GM19455 (cell line): ENCODE data around the gene SLC35G6.
A peak's percentile ranks its signal among the peaks of the same experiment; 100 is the strongest.
"Not testable (repeated sequence)": the region's sequence is repeated elsewhere in the genome, so short reads cannot be mapped to it uniquely, and the experiment has no call there.

Source experiments
- ATAC-seq: cut with Tn5 transposase; IDR thresholded peaks from one replicate; pipeline ENCODE4 v1.9.1; 2021; ENCODE audit not compliant: unreplicated experiment

The SLC35G6 gene

GRCh38 chr17:7478276-7479212 lies 2.7 kb upstream of the SLC35G6 start:
- no peak for ATAC-seq

GRCh38 chr17:7479213-7480088 lies 1.8 kb upstream of the SLC35G6 start, which contains the start of gene ZBTB4:
Gene ZBTB4, minus strand, starts transcription at chr17:7479631. Its CDS starts 12,830 bp downstream, at chr17:7466801.
- ATAC-seq: no peak

GRCh38 chr17:7480089-7480384 lies 1.2 kb upstream of the SLC35G6 start:
- ATAC-seq: no peak

- not testable (repeated sequence) for ATAC-seq
Observed at GRCh38 chr17:7481842-7482741, 846 bp downstream of the SLC35G6 start.

- not testable (repeated sequence) for ATAC-seq
Observed at GRCh38 chr17:7482742-7483088, 1.5 kb downstream of the SLC35G6 start.

- peak; percentile 31 for ATAC-seq
Observed at GRCh38 chr17:7483255-7484066, 2.2 kb downstream of the SLC35G6 start.

GRCh38 chr17:7484067-7484918 lies 3.0 kb downstream of the SLC35G6 start, which contains the start of gene POLR2A:
Gene POLR2A, plus strand, starts transcription at chr17:7484366.
- ATAC-seq: peak; percentile 56

GRCh38 chr17:7484919-7485377 lies 3.7 kb downstream of the SLC35G6 start:
- ATAC-seq: no peak

GRCh38 chr17:7486181-7486580 lies 4.9 kb downstream of the SLC35G6 start:
- no peak for ATAC-seq

GRCh38 chr17:7490144-7490543 lies 8.9 kb downstream of the SLC35G6 start:
- ATAC-seq: no peak

GRCh38 chr17:7491583-7491982 lies 10.3 kb downstream of the SLC35G6 start:
- ATAC-seq: no peak

- ATAC-seq: no peak
Observed at GRCh38 chr17:7493941-7494340, 12.7 kb downstream of the SLC35G6 start.

- no peak for ATAC-seq
Observed at GRCh38 chr17:7495906-7496434, 14.7 kb downstream of the SLC35G6 start.

GRCh38 chr17:7496470-7497183 lies 15.4 kb downstream of the SLC35G6 start:
- ATAC-seq: no peak

- ATAC-seq: no peak
Observed at GRCh38 chr17:7497228-7497627, 16.0 kb downstream of the SLC35G6 start.

- no peak for ATAC-seq
Observed at GRCh38 chr17:7497636-7498035, 16.4 kb downstream of the SLC35G6 start.

- no peak for ATAC-seq
Observed at GRCh38 chr17:7499161-7499560, 17.9 kb downstream of the SLC35G6 start.

GRCh38 chr17:7501729-7502128 lies 20.5 kb downstream of the SLC35G6 start:
- no peak for ATAC-seq
